GM12874 (cell line): ENCODE results near the gene FOXN3.

Experiments used
- TF ChIP-seq, protein P1 (sequence below): IDR thresholded peaks from 2 replicates; pipeline ENCODE4 v1.5.1; 2011; ENCODE audit warnings: low read depth, mild to moderate bottlenecking, control low read depth, low read length, moderate library complexity; ENCODE audit not compliant: insufficient read depth

FOXN3 gene

DNA sequence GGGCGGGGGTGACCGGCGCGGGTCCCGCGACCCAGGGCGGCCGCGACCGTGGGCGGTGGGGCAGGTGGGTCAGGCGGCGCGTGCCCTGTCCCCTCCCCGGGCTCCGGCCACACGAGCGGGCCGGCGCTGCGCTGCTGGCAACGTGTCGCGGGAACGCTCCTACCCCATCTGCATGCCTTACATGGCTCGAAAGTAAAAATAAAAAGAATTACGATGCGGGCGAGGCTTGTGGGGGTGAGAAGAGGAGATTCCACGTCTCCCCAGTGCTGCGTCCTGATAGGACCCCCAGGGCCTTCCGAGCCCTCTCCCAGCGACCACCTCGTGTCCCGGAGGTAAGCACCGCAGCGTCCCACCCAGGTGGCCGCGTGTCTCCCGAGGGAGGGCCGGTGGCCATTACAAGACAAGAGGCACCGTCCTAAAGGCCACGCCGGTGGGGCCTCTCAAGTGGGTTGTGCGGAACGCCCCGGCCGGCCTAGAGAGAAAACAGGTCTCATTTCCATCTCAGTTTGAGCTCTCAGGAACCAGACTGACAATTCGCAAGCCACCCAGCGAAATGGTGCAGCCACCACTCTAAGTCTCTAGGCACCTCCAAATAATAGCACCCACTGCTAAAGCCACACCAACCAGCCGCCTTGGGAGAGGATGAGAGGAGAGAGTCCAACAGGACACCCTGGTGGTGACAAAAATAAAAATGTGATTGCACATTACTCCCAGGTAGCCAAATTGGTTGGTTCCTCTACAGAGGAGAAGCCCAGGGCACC is 612 bp upstream of the FOXN3 start:
- TF ChIP-seq, protein P1, sequence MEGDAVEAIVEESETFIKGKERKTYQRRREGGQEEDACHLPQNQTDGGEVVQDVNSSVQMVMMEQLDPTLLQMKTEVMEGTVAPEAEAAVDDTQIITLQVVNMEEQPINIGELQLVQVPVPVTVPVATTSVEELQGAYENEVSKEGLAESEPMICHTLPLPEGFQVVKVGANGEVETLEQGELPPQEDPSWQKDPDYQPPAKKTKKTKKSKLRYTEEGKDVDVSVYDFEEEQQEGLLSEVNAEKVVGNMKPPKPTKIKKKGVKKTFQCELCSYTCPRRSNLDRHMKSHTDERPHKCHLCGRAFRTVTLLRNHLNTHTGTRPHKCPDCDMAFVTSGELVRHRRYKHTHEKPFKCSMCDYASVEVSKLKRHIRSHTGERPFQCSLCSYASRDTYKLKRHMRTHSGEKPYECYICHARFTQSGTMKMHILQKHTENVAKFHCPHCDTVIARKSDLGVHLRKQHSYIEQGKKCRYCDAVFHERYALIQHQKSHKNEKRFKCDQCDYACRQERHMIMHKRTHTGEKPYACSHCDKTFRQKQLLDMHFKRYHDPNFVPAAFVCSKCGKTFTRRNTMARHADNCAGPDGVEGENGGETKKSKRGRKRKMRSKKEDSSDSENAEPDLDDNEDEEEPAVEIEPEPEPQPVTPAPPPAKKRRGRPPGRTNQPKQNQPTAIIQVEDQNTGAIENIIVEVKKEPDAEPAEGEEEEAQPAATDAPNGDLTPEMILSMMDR, result peak; percentile 31; the same call in 1 of the 2 replicates

DNA sequence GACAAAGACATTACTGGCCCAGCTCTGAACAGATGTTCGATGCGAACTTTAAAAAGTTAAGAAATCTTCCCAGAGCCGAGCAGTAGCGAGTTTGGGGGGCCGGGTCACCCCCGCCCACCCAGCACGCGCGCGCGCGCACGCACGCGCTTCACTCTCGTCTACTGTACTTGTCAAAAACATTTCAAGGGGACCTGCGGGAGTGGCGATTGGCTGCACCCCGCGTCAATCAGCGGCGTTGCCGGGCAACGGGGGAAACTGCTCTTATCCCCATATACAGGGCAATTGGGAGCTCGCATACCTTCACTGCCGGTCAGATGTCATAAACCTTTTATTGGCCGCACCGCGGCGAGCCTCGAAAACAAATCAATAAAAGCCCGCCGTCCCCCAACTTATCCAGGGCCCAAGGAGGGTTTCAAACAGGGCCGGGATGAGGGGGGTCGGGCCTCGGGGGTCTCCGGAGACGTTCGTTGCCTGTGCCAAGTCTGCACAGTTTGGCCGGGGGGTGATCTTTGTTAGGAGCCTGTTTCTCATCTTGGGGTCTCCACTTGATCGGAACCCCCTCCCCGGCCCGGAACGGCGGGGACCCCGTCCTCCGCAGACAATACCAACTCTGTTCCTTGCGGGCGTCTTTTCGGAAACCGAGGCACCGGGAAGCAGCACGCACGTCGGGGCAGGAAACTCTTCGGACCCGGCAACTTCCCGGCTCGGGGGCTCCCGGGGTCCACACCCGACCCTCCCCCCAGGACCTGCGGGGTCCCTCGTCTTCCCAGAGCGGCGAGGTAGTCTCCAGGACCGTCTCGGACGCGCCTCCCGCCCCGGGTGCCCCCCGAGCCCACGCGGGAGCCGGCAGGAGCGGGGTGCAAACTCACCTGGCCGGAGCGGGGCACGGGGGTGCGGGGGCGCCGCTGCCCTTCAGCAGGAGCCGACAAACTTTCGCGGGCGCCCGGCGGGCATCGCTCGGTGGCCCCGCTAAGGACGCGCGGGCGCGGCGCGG is 734 bp downstream of the FOXN3 start:
- TF ChIP-seq, protein P1, result no peak

GRCh38 chr14:89415159-89415558 is 1.9 kb downstream of the FOXN3 start:
- TF ChIP-seq, protein P1, result no peak

DNA sequence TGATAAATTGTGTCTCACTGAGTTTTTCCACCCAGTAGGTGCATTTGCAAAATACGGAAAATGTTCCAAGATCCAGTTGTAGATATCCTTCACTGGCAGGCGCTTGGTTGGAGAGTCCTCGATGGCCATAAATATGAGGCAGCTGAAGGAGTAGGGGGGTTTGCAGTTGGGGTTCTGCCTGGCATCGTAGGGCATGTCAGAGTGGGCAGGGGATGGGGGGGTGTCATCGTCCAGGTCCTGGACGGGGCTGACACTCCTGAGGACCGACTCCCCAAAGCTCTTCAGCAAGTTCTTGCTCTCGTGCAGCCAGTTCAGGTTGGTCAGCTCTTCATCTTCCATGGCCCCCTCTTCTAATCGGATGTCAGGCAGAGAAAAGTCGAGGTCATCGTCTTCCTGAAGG is 5.1 kb downstream of the FOXN3 start:
- TF ChIP-seq, protein P1, result no peak

DNA sequence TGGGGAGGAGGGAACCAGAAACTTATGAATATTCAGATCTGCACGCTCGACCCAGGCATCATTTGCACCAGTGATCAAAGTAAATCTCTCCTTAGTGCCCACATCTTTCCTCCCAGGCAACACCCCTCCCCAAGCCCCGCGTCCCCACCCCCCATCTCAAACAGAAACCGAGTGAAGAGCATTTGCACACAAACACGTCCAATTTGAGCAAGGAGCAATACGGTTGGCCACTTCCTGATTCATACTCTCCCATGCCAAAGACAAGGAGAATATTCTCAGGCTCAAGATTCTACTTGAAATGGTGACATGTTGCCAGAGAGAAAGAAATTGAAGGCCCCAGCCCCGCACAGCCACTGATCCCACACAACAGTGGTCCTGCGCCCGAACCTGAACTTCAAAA is 7.1 kb downstream of the FOXN3 start:
- TF ChIP-seq, protein P1, result no peak

DNA sequence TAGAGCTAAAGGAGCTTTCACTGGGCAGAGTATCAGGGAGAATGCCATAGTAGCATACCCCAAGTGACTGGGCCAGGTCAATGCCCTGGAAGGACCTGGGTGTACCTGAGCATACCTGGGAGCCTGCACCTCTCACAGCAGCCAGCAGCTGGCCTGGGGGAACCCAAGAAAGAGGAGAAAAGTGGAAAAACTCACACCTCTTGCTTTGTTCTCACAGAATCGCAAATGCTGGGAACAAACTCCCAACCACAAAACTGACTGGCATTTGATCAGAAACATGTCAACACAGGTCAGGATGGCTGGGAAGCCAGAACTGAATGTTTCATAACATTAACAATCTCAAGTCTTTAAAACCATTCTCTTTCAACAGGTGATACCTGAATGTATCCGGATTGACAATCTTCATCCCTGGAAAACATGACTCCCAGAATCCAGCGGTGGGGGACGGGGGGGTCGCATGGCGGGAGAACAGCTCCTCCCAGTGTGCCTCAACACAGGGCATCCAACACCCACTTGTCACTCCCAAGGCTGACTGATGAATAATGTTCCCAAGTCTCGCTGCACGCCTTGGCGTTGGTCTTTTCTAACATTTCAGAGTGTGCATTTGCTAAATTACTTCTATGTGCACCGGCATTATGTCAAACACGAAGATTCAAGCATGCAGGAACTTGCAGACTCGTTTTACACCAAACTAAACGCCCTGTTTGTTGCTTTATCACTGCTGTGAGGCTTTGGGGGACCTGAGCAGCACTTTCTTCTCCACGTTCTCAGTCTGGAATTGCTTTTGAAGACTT is 7.9 kb downstream of the FOXN3 start:
- TF ChIP-seq, protein P1, result no peak
